ENCODE results near the gene ROPN1.
"Not testable (repeated sequence)": the region's sequence is repeated elsewhere in the genome, so short reads cannot be mapped to it uniquely, and the experiment has no call there.

DNA sequence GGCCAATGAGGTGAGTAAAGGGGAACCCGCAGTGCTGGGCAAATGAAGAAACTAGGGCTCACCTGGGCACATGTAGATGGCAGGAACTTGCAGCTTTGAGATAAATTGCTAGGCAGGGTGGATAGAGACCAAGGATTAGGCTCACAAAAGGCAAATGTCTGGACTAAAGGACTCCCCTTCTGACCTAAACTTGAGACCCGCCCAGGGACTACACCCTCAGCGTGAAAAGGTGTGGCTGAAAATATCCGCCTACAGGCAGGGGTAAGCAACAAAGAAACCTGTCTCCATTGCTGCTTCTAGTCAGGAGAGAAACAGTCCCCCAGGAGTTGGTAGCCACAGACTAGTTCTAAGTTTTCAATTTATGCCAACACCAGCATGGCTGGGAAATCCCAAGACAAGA lies 10.6 kb downstream of the ROPN1 start:
- TF ChIP-seq, protein P1, sequence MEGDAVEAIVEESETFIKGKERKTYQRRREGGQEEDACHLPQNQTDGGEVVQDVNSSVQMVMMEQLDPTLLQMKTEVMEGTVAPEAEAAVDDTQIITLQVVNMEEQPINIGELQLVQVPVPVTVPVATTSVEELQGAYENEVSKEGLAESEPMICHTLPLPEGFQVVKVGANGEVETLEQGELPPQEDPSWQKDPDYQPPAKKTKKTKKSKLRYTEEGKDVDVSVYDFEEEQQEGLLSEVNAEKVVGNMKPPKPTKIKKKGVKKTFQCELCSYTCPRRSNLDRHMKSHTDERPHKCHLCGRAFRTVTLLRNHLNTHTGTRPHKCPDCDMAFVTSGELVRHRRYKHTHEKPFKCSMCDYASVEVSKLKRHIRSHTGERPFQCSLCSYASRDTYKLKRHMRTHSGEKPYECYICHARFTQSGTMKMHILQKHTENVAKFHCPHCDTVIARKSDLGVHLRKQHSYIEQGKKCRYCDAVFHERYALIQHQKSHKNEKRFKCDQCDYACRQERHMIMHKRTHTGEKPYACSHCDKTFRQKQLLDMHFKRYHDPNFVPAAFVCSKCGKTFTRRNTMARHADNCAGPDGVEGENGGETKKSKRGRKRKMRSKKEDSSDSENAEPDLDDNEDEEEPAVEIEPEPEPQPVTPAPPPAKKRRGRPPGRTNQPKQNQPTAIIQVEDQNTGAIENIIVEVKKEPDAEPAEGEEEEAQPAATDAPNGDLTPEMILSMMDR (IDR thresholded peaks at IDR 0.05): not testable (repeated sequence)
- TF ChIP-seq POLR2A (IDR thresholded peaks at IDR 0.05): not testable (repeated sequence)
